Measurements from ENCODE around the gene SCT.

GRCh38 chr11:621838-622237 lies 5.1 kb downstream of the SCT start:
- TF ChIP-seq CTCF (IDR thresholded peaks at IDR 0.05) (no peak), RORB (CRISPR knock-in tag; IDR thresholded peaks at IDR 0.05) (no peak), PREB (CRISPR knock-in tag; IDR thresholded peaks at IDR 0.05; ENCODE audit: borderline replicate concordance) (no peak), ETV6 (CRISPR knock-in tag; IDR thresholded peaks at IDR 0.05) (no peak)

Measured in WTC11 (cell line).